Breast epithelium (tissue), 3 donors: ENCODE results near the gene ATP6V0B.

Experiments used
- POLR2A ChIP-seq: fragments of 450-650 bp; IDR thresholded peaks from one replicate; pipeline ENCODE4 v1.6.1; 2016; ENCODE audit warnings: antibody characterized with exemption, mild to moderate bottlenecking, moderate library complexity
- TF ChIP-seq, protein P1 (sequence below), 3 donors: fragments of 450-650 bp; IDR thresholded peaks; one replicate each; pipeline ENCODE4 v1.5.1; 2016 to 2017; ENCODE audit warnings: antibody characterized with exemption in 3 of 3, mild to moderate bottlenecking in 3 of 3, moderate library complexity in 3 of 3

- TF ChIP-seq POLR2A: no peak
- TF ChIP-seq, protein P1, sequence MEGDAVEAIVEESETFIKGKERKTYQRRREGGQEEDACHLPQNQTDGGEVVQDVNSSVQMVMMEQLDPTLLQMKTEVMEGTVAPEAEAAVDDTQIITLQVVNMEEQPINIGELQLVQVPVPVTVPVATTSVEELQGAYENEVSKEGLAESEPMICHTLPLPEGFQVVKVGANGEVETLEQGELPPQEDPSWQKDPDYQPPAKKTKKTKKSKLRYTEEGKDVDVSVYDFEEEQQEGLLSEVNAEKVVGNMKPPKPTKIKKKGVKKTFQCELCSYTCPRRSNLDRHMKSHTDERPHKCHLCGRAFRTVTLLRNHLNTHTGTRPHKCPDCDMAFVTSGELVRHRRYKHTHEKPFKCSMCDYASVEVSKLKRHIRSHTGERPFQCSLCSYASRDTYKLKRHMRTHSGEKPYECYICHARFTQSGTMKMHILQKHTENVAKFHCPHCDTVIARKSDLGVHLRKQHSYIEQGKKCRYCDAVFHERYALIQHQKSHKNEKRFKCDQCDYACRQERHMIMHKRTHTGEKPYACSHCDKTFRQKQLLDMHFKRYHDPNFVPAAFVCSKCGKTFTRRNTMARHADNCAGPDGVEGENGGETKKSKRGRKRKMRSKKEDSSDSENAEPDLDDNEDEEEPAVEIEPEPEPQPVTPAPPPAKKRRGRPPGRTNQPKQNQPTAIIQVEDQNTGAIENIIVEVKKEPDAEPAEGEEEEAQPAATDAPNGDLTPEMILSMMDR (IDR thresholded peaks at IDR 0.05): no peak
These were observed 27.4 kb downstream of the ATP6V0B start for GRCh38 chr1:44002165-44002564.
